SIG-M5 (cell line): Measurements from ENCODE around the gene RGS1.

Source experiments
- DNase-seq: peaks from one replicate; lab custom pipeline; 2025; lab: John Stamatoyannopoulos, UW

RGS1 gene

DNA sequence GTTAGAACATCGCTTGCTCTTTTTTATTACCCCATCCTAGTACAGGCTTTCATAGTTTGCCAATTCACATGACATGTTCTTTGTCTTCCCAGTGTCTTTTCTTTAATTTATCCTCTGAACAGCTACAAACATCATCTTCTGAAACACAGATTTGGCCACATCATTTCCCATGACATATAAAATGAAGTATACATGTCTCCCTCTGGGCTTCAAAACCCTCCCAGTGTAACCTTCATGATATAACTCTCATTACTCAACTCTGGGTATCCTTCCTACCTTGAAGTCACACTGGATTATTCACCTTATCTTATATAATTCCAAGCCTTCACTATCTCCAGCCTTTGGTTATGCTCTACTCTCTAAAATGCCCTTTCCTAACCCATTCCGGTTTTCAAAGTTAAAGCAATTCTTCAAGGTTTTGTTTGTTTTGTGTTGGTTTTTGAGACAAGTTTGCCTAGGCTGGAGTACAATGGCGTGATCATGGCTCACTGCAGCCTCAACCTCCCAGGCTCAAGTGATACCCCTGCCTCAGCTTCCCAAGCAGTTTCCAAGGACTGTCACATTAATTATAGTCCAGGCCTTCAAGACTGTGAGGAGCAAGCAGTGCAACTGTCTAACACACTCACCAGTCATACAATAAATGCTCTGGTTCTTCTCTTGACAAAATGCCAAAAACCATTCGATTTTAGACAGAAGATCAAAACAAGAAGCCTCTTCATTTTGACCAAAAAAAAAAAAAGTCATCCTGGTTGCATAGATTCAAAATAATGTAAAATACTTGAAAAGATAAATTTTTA, 5.8 kb downstream of the RGS1 start:
- DNase-seq, result no peak

DNA sequence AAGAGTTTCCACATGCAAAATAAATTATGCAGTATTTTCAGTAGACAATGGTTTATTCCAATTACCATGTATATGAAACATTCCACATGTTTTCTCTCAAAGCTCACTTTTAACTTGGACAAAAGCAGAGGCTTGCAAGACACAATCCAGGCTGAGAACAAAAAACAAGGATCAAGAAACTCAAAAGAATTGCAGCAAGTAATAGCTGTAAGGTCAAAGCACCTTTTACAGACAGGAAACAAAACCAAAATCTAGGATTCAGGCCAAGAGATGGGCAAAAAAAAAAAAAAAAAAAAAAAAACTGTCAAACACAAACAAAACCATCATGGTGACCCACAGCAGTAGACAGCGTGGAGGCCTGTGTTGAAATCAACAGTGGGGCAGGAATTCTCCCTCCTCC, 9.3 kb downstream of the RGS1 start:
- DNase-seq, result no peak

DNA sequence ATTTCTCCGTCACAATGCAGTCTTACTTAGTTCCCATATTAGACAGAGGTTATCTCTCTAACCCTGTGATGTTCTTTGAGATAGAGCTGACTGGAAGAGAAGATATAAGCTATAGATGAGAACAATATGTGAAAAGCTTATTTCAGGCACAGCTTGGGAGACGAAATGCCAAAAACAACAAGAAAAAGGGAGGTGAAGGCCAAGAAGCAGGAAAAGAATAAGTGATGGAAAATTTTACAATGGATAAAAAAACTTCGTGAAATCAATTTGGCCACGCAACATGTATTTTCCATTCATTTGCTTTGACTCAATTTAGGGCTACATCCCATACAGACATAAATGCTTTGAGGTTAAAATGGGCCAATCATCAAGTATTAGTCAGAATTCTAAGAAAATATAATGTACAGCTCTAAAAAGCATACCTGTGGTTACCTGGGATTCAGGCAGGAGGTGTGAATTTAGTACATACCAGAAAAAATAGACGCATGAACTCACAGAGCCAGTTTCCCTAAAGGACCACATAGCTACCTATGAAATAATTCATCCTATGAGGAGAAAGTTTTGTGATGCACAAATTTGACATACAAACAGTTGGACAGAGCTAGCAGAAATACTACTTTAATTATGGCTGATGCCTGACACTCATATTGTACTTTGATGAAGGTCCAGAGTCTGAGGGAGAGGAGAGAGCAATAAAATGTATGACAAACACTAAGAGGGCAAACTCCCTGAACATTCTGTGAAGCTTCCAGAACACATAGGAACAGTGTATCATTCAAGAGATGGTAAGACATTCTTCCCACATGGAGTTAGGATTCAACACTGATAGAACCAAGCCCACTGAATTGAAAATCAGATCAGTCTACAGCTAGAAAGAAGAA, 12.1 kb downstream of the RGS1 start:
- DNase-seq, result no peak

DNA sequence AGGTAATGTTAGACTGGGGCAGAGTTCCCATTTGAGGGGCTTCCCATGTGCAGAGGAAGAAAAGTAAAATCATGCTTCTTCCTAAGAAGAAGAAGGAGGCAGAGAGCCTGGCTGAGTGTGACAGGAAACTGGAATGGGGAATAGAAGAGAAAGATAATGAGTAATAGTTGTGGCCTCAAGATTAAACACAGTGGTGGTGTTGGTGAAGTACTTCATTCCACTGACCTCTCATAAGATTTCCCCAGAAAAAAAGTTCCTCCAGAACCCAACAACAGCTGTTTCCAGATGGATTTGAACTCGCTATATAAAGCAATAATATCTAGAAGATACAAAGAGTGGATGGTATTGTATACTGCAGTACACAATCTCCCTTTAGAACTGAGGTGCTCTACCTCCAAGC, 13.0 kb downstream of the RGS1 start:
- no peak for DNase-seq

DNA sequence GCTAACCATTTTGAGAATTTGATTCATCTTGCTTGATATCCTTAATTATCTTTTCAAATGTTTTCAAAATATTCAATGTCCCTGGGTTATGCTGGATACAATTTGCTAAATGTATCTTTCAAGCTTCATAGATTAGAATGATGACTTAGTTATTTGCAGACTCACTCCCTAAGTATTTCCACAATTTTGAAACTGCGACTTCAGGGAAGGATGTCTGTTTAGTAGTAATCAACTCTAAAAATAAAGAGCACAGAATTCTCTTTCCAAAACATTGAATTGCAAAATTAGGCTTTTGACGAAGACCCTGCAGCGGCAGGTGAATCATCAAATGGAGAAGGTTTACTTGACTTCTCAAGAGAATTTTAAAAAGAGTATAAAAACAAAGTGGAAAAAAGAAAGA, 14.2 kb downstream of the RGS1 start:
- DNase-seq, result no peak

DNA sequence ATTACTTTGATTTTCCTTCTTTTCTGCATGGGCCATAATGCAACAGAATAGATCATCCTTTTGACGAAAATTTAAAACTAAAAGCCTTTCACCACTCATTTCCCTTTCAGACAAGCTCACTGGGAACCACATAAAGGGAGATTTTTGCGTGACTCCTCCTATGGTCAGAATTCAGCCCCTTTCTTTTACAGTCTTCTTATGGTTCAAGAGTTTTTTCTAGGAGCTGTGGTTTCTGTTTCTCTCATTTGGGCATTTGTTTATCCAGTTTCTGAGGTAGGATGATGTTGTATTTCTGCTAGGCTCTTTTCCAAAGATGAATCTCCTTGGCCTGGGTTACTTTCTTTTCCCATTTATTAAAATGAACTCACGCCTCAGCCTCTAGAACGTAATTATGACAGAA, 16.9 kb downstream of the RGS1 start:
- no peak for DNase-seq

DNA sequence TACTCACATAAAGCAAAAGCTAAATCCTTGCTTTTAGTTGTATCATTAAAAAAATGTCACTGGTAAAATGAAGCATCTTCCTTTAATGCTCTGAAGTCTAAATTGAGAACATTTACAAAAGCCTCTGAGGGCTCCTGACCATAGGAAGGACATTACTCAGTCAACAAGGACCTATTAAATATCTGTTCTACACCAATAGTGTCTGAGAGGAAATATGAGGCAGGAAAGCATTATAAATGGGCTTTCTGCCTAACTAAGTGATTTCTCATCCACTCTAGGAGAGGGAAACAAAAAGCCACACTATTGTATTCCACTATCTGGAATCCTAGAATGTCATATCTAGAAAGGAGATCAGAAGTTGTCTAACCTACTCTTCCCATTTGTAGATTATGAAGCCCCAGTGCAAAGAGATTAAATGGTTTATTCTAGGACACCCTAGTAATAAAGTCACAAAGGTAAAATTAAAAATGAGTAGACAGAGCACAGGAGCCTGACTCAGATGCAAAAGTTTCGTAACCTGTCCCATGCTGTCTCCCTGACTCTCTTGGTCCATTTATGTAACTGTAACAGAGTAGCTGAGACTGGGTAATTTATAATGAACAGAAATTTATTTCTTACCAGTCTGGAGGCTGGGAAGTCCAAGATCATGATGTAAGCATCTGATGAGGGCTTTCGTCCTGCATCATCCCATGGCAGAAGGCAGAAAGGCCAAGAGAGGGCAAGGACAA, 17.6 kb downstream of the RGS1 start:
- no peak for DNase-seq

DNA sequence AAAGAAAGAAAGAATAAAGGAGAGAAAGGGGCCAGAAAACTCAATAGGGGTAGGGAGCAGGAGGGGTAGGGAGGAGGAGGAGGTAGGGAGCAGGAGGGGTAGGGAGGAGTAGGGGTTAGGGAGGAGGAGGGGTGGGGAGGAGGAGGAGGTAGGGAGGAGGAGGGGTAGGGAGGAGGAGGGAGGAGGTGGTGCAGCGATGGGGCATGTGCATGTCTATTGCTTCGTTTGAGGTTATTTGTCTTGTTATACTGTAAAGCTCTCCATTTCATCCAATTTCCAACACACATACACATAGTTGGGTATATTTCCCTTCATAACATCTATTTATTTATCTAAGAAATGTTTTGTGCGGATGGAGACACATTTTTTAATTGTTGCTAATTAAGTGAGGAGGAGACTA, 19.7 kb downstream of the RGS1 start:
- DNase-seq, result no peak

DNA sequence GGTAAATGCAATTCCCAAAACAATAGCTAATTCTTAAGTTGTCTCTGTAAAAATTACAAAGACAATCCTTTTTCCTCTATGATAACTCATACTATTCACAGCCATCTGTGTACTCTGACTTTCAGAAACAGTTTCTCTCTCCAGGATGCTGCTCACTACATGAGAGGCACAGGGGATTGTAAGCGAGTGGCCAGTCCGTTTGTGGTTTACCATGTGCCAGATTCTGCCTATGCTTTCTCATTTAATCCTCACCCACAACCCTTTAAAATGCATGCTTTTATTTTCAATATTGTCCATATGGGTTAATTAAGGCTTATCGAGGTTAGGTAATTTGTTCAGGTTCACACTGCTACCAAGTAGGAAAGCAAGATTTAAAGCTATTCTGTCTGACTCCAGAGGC, 23.0 kb downstream of the RGS1 start:
- DNase-seq, result no peak

DNA sequence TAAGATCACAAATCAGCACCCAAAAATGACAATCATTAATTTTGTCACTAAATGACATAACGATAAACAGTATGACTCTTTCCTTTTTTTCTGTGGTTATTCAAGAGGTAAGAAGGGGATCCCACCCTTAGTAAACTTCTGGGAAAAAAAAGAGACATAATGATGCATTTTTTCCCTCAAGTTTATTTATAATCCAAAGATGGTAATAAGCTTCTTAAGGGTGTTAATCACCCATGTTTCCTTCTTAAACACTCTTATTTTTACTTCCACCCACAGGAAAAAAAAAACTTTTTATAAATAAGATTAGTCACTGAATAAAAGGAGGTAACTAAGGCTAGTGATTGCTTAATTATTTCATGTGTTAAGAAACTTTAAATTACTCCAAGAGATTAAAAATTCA, 24.7 kb downstream of the RGS1 start:
- no peak for DNase-seq

DNA sequence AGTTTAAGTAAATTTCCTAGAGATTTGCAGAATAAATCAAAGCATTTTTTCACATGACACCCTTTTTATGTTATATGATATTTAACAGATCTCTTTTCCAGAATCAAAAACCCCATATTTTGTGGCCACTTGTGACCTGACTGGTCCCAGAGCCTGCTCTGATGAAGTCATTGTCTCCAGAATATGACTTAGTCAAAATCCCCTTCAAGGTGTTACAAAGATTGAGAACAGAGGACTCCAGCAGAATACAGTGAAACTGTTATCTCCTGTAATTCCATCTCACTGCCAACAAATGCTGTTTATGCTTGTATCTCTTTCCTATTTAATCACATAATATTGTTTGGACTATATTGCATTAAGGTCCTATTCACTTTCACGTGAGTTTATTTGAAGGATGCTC, 25.6 kb downstream of the RGS1 start:
- no peak for DNase-seq

DNA sequence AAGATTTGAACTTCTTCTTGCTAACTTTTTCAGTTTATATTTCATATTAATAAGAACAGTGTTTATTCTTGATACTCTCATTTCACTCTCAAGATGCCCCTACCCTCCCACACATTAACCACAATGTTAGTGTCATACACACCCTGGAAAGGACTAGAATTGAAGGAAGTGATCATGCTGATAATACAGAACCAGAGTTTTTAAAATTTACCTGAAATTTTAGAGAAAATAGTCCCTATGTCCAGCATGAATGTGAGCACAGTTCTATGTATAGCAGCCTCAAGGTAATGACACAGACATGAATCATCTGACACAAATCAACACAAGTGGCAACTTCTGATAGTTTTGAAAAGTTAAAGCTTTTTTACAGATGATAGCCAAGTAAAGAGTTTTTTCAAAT, 26.0 kb downstream of the RGS1 start:
- no peak for DNase-seq

DNA sequence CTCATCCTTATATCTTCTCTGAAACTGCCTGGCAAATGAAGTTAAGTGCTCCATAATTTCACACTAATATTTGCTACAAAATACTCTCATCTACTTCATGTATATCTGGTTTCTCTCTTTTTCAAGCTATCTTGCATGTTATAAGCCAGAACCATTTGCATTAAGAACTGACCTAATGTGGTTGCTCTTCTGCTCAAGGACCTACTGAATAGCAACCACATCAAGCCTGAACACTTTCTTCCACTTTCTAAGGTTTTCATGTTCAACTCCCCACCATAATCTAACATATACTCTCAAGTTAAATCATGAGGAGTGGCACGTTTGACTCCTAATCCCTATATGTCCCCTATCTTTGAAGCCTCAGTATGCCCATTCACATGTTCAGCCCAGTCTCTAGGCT, 27.2 kb downstream of the RGS1 start:
- no peak for DNase-seq

DNA sequence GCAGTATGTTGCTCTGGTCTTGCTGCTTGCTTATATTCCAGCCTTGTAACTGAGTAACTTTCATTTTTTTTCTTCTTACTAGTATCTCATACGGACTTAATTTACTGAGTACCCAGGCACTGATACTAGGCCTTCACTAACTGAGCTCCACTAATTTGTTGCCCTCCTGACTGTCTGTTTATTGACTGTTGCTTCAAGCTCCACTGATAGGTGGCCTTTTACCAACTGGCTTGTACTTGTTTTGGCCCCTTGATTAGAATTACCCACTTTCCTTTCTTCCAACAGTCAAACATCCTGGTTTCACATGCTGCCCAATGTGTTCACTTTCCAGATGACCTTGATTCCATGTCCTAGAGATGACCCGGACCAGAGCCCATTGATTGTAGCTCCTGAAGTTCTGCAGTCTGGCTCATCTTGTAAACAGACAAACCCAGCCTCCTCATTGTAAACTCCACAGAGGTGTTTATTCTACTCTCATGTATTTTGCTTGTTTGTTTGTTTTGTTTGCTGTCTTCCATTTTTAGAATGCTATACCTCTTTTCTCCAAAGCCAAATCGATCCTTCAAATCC, 27.7 kb downstream of the RGS1 start:
- DNase-seq, result no peak

DNA sequence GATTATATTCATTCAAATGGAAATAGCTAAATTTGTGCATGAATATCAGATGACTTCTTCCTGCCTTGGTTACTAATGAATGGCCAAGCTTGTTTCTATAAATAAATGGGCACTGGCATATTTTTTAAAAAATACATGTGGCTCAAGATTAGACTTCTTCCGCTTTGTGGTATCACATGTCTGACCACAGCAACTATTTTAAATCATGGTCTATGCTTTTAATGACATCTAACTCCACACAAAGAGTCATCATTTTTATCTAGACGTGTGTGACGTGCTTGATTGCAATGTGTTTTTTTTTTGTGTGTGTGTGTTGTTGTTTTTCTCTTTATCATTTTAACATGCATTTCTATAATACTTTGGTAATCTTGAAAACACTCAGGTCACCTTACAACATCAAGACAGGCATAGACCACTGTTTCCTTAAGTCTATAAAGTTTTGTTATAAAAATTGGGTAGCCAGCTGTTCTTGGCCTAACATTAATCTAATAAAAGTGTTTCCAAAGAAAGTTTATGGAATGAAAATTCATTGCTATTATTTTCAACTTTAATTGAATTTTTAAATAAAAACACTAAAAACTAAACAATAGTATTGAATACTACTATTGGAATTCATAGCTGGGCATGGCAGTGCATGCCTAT, 29.5 kb downstream of the RGS1 start:
- no peak for DNase-seq

DNA sequence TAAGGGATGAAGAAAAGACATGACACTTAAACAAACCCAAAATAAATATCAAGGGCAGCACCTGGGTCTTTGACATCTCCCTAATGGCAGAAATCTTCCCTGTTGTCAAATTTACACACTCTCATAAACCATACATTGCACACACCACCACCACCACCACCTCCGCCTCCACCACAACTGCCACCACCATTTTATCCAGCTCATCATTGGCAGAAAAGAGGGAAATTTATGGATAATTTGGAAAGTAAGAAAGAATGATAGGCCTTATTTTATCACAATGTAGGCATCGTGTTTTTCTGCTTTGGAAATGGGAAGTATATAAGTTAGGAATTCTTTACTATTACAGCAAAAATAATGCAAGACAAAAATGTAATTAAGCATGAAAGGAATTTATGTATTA, 33.1 kb downstream of the RGS1 start:
- DNase-seq, result no peak

DNA sequence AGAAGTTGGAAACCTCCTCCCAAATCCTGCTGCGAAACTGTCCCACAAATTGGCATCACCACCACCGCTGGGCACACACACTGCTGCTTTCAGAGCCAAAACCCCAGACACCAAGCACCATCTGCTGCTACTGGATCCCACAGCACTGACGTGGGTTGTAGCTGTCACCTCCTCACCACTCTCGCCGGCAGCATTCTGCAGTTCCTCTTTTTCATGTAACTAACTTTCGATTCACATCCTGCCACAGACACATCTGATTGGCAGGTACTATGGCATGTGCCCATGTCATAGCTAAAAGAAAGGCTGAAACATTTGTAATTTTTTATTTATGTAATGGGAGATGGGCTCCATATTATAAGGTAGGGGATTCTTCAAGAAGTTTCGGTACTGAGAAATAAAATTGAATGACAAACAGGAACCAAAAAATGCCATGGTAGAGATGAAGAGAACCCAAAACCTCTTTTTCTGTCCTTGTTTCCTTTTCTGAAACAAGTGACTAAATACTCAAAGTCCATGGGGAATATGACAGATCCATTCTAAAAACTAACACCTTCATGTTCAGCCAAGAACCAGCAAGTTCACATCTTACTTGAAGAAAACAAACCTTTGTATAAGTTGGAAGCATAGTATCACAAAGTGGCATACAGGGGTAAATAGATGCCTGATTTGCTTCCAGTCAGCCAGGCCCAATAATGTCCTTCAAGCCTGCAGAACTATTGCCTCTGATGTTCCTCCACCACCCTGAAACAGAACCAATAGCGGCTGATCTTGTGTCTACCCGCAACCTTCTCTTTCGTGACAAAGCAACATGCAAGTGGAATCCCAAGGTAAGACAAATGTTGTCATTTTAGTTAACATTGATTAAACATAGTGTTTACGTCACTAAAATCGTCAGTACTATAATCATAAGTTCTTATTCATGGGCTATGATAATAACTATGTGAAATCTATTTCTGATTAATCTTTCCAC, 33.8 kb downstream of the RGS1 start:
- peak; percentile 84 for DNase-seq

DNA sequence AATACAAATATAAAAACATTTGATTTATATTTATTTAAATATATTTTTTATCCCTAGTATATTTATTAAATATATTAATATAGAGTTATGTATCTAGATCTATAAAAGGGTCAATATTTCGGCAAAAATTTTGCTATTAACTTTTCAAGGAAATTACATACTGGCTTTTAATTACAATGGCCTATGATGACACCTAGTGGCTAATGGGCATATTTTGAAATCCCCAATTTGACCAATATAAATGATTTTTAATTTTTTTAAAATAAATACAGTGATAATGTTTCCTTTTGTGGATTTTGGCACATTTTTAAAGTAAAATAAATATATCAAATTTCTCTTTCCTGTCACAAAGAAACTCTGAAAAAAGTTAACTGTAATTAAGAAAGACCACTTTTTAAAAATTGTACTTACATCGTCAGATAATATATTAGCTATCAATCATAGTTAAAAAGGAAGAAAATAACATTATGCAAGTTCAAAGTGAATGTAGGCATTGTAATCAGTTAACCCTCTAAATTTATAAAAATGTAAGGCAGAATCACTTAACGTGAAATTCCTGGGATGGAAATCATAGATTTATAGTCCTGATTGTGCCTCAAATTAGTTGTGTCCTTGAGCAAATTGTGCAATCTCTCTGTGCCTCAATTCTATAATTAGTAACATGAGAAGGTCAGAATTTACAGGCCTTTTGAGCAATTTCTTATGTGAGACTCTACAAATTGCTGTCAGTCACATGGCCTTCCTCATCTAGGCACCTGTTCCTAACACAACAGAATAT, 34.7 kb downstream of the RGS1 start:
- DNase-seq, result no peak

DNA sequence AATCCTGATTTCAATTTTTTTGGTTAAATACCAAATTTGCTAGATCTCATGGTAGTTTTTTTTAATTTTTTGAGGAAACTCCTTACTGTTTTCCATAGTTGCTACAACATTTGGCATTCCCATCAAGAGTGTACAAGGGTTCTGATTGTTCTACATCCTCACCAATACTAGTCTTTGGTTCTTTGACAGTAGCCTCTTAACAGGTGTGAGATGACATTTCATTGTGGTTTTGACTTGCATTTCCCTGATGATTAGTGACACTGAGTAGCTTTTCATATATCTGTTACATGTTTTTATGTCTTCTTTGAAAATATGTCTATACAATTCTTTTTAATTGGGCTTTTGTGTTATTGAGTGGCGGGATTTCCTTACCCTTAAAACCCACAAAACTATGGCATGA, 39.5 kb downstream of the RGS1 start:
- no peak for DNase-seq

DNA sequence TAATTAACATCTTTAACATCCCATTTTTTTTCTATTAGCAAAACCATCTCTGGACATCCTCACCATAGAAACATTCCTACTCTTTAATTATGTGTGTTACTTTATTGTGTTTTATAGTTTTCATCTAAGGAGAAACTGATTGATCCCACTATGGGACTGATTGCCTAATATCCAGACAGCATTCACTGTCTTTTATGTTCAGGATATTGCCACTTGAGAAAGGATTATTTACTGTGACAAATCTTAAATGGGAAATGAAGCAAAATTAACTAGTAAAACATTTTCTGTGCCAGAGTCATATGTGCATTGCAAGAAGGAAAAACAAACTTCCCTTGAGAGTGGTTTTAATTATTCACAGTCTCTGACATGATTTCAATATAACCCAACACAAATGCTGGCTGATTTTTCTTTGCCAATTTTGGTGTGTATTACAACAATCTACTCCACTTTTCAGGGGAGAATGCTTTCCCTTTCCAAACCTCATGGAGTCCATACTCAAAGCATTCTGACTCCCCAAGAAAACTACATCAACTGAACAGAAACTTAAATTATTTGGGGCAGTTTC, 44.6 kb downstream of the RGS1 start:
- DNase-seq, result no peak
